A673 (cell line): Measurements from ENCODE around the gene ANXA2R. TPM values are rescaled to one million over a fixed set of nuclear protein-coding genes. Genes with fewer than 3 reads are reported as not detected.

Experiments
- BruUV-seq: library from RNA; stranded (reverse); fragments of 400-500 nt; replicated peaks from 2 replicates; lab custom pipeline; 2021; lab: Mats Ljungman, UMichigan
- CTCF ChIA-PET: fragments of 300-600 bp; sonication (Branson Sonifier 250); formaldehyde crosslinking; loops from one replicate; lab custom pipeline; 2022; ENCODE audit warnings: antibody characterized with exemption; lab: Charles Lee
- POLR2A ChIA-PET: fragments of 300-600 bp; sonication (Branson Sonifier 250); formaldehyde crosslinking; loops from one replicate; lab custom pipeline; 2022; ENCODE audit warnings: antibody characterized with exemption; ENCODE audit not compliant: low non-redundant PET; lab: Charles Lee
- DNase-seq: peaks from one replicate; pipeline ENCODE4 v3.0.0-alpha.2; 2015; ENCODE audit warnings: low spot score
- H3K27ac ChIP-seq: fragments of 200-600 bp; sonication (generic); 2 replicates; pipeline ENCODE4 v1.5.1; 2016; ENCODE audit warnings: mixed run types, low read depth, mild to moderate bottlenecking, mixed read lengths, antibody characterized with exemption, low read length; ENCODE audit not compliant: poor library complexity, severe bottlenecking
- H3K27me3 ChIP-seq: fragments of 200-600 bp; sonication (generic); replicated peaks from 2 replicates; pipeline ENCODE4 v1.6.1; 2017; ENCODE audit warnings: mixed run types, low read depth, mild to moderate bottlenecking, mixed read lengths, antibody characterized with exemption, low read length; ENCODE audit not compliant: insufficient read depth, poor library complexity
- H3K36me3 ChIP-seq: fragments of 200-600 bp; sonication (generic); 2 replicates; pipeline ENCODE4 v1.6.1; 2016; ENCODE audit warnings: mixed run types, mild to moderate bottlenecking, mixed read lengths, antibody characterized with exemption, low read length; ENCODE audit not compliant: insufficient read depth, poor library complexity, severe bottlenecking
- H3K4me1 ChIP-seq: fragments of 200-600 bp; sonication (generic); 2 replicates; pipeline ENCODE4 v1.6.1; 2017; ENCODE audit warnings: mixed run types, mild to moderate bottlenecking, mixed read lengths, antibody characterized with exemption, low read length; ENCODE audit not compliant: insufficient read depth, poor library complexity, severe bottlenecking
- H3K4me3 ChIP-seq: fragments of 200-600 bp; sonication (generic); 2 replicates; pipeline ENCODE4 v1.5.1; 2016; ENCODE audit warnings: low read depth, mixed run types, mild to moderate bottlenecking, mixed read lengths, low read length; ENCODE audit not compliant: poor library complexity, severe bottlenecking
- H3K9me3 ChIP-seq: fragments of 200-600 bp; sonication (generic); 2 replicates; pipeline ENCODE4 v1.6.1; 2016; ENCODE audit warnings: mixed run types, low read depth, mild to moderate bottlenecking, mixed read lengths, antibody characterized with exemption, low read length; ENCODE audit not compliant: poor library complexity, severe bottlenecking
- CTCF ChIP-seq: fragments of 300-800, 200-600 bp; sonication (generic); conservative IDR thresholded peaks from 2 replicates; pipeline ENCODE4 v1.5.1; 2017; ENCODE audit warnings: low read depth, mild to moderate bottlenecking, antibody characterized with exemption, low read length, moderate library complexity, mixed read lengths
- EZH2 ChIP-seq: fragments of 200-600 bp; sonication (generic); IDR thresholded peaks from 2 replicates; pipeline ENCODE4 v1.6.1; 2017; ENCODE audit warnings: borderline replicate concordance, low read depth, mild to moderate bottlenecking, mixed read lengths, antibody characterized with exemption, low read length; ENCODE audit not compliant: poor library complexity, severe bottlenecking
- intact Hi-C: fragments of 100-400 bp; cut with micrococcal nuclease; formaldehyde crosslinking; loops from one replicate; pipeline ENCODE4 v1.10.0; 2022; ENCODE audit not compliant: unreplicated experiment
- total RNA-seq: library from RNA; stranded (reverse); gene quantifications from 2 replicates; pipeline ENCODE4 v1.2.3, GENCODE V29; 2021

The ANXA2R gene
- total RNA-seq, 1 experiment from 2014 or later = 1.4 TPM

- DNase-seq = peak; percentile 96
- intact Hi-C loops = loop anchor here (1.0 to 5.0 kb wide), 5 partner anchors 24 to 82 kb away; partner anchors contain the start of gene ANXA2R
- ChIA-PET CTCF (interaction anchor here (0.6 to 1.6 kb wide), 6 partner anchors 13 to 126 kb away, joined by 3 to 10 read pairs (median 6); no protein-coding TSS in a partner anchor), POLR2A (no interaction called here)
- H3K27me3 ChIP-seq = no peaks in the 10 kb centered on the region
- H3K4me3 ChIP-seq = peak overlapping the region; percentile 61
- no TSS peak for BruUV-seq
- H3K9me3 ChIP-seq = no peaks in the 10 kb centered on the region
- TF ChIP-seq CTCF = peak; percentile 88
- TF ChIP-seq EZH2 = no peak
- H3K36me3 ChIP-seq = no peaks in the 10 kb centered on the region
- H3K27ac ChIP-seq = peak overlapping the region; percentile 77
- peaks cover 9% of the 10 kb centered on the region for H3K4me1 ChIP-seq
Observed at GRCh38 chr5:42994555-42995359, 45.4 kb downstream of the ANXA2R start.

DNA sequence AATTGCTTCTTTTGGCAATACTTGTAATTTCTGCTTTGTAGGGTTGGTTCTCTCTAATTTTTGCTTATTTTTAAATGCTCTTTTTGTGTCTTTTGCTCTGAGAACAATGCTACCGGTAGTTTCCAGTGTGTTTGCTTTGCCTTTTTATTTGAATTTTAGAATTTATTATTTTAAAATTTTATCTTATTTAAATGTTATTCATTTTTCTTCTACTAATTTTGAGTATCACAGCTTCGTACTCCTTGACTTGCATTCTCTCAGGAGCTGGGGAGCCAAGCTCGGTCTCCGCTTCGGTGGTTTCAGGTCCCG, 45.9 kb downstream of the ANXA2R start:
- POLR2A ChIA-PET = interaction anchor here (0.8 kb wide), 1 partner anchor 44 kb away, joined by 5 read pairs; no protein-coding TSS in a partner anchor
- Histone ChIP-seq H3K4me1 (peaks cover 9% of the 10 kb centered on the region), H3K36me3 (no peaks in the 10 kb centered on the region), H3K4me3 (peak overlapping the region; percentile 61), H3K9me3 (peaks cover 2% of the 10 kb centered on the region), H3K27ac (peak overlapping the region; percentile 77), H3K27me3 (no peaks in the 10 kb centered on the region)
- no peak for TF ChIP-seq CTCF
- no peak for TF ChIP-seq EZH2
- BruUV-seq = no TSS peak
- intact Hi-C loops = loop anchor here (2.0 to 5.0 kb wide), 3 partner anchors 25 to 82 kb away; no protein-coding TSS in a partner anchor
- no peak for DNase-seq
- CTCF ChIA-PET = interaction anchor here (0.6 to 1.6 kb wide), 6 partner anchors 14 to 127 kb away, joined by 3 to 10 read pairs (median 6); no protein-coding TSS in a partner anchor

DNA sequence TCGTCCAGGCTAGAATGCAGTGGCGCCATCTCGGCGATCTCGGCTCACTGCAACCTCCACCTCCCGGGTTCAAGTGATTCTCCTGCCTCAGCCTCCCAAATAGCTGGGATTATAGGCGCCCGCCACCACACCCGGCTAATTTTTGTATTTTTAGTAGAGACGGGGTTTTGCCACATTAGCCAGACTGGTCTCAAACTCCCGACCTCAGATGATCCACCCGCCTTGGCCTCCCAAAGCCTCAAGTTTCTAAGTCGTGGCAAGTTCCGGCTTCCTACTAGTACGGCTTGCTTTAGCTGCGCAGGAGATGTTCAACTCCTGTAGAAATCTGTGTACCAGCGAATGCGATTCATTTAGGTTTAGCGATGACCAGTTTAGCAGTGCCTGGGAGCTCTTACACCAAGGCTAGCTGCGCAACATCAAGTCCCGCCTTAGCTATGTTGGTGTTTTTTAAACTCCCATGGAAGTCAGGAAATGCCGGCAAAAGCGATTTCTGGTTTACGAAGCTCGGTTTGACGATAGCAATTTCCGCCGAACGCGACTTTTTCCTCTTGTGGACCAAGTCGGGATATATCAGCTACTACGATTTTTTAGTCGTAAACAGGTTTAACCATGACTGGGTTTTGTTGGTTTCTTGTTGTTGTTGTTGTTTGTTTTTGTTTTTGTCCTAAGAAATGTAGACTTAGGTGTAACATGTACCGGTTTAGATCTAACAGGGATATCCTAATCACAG, 46.4 kb downstream of the ANXA2R start:
- peaks cover 9% of the 10 kb centered on the region for H3K4me1 ChIP-seq
- ChIA-PET POLR2A (interaction anchor here (0.6 to 0.8 kb wide), 2 partner anchors 44 to 1081 kb away, joined by 5 to 16 read pairs; no protein-coding TSS in a partner anchor), CTCF (interaction anchor here (0.6 to 1.6 kb wide), 7 partner anchors 14 to 127 kb away, joined by 3 to 10 read pairs (median 5); no protein-coding TSS in a partner anchor)
- H3K4me3 ChIP-seq = peak overlapping the region; percentile 61
- no peaks in the 10 kb centered on the region for H3K27me3 ChIP-seq
- no peaks in the 10 kb centered on the region for H3K36me3 ChIP-seq
- intact Hi-C loops = loop anchor here (2.0 to 5.0 kb wide), 3 partner anchors 25 to 81 kb away; no protein-coding TSS in a partner anchor
- H3K9me3 ChIP-seq = peaks cover 7% of the 10 kb centered on the region
- TF ChIP-seq EZH2 (no peak), CTCF (no peak)
- peak overlapping the region; percentile 77 for H3K27ac ChIP-seq
- TSS peak; percentile 31 for BruUV-seq
- peak; percentile 79 for DNase-seq
